DMS153 treated with DMSO at 0.1 percent for 48 hours (cell line): ENCODE measurements around the gene ALDH1A1.

ENCODE experiments used
- DNase-seq: peaks from one replicate; lab custom pipeline; 2025; ENCODE audit not compliant: unreplicated experiment; lab: John Stamatoyannopoulos, UW

ALDH1A1 gene

DNA sequence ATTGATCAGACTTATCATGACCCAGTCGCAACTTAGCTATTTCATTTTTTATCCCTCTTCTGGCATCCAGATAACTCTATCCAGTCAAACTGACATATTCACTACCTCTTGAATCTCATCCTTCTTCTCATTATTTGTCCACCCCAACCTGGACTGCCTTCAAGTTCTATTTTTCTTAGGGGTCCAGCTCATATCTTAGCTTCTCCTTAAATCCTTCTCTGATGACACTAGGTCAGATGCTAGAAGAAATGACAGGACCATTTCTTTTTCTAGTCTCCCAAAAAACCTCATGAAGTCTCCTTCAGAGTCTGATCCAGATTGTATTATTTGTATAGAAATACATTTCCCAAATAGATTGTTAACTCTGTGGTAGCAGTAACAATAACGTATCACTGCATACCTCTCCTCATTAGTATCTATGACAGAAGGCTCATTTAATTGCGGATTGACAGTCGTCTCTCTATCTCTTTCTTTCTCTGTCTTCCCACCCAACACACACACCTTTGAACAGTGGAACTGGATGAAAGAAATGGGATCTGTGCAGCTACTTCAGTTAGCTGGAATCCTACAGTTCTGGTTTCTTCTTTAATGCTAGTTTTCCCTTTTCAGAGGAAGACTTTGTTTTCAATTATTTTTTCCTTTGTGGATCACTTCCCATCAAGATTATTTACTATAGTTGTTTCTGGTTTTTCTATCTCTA is 33.5 kb downstream of the ALDH1A1 start:
- no peak for DNase-seq

DNA sequence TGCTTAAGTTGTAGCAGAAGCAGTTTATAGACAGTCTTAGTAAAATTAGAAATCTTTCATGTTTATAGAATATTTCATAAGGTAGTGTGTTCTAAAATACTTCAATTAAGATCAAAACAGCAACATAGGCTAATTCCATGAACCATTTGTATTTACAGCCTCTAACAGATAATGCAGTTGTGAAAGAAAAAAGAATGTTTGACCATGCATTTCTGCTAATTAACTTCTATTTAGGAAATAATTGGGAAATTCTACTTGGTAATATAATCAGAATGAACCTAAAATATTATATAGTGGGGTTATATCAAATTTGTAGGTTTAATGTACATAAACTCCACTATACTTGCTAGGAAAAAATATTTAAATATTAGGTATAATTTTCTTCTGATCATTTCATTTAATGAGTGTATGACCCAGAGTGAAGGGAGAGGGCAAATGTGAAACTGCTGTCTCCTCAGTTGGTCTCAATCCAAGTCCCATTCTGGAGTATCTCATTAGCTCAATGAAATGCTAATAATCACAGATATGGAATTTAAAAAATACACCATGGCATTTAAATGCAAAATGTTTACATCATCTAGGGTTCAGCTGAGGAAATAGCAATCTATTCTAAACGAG is 34.9 kb downstream of the ALDH1A1 start:
- no peak for DNase-seq

DNA sequence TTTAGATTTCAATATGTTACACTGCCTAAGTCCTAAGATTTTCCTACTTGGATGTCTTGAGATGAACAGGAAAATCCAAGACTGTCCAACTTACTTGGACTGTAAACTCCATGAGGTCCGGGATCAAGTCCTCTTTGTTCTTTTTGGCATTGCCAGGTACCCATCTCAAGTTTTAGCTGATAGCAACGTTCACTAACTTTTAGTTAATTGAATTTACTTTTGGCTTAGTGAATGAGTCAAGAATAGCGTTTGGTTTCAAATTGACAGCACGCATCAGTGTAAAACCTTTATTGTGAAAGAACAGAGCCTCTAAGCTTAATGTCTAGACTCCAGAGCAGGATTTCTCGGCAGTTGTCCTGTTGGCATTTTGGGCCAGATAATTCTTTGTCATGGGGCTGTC is 37.2 kb downstream of the ALDH1A1 start:
- no peak for DNase-seq

DNA sequence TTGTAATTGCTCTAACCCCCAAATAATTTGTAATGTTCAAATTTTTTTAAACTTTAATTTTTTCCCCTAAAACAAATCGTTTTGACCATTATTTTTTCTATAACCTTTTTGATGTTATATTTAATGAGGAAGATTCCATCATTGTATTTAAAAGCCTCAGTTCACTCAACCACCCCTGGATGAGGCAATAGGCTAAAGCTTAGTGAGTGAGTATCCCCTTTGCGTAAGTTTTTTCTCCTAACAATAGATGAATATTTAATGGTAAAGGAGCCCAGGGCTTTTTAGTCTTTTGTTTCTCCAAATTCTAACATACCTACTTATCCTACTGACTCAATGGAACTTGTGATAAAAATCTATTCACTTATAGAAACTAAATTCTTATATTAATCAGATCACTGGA is 38.1 kb downstream of the ALDH1A1 start:
- DNase-seq: no peak

DNA sequence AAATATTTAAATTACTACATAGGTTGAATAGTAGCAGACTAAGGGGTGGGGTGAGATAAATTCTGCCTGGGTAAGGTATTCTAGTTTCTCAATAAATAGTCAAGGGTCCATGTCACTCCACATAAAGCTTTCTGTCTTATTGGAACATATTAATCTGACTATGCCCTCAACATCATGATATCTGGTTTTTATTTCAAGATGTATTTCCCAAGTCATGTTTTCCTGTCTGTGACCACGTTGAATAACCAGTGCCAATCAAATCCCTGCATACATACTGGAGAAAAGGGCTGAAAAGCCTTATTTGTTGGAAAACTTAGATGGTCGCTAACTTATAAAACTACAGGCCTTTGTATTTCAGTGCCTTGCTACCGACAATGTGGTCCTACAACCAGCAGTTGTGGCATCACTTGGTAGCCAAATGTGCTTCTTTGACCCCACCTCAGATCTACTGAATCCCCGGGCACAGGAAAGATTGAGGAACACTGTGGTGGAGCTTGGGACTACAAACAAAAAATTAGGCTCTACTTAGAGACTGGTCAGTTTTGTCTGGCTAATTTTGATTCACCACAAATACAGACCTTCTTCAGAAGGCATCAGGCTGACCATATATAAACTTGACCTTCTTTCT is 39.4 kb downstream of the ALDH1A1 start:
- DNase-seq: no peak

DNA sequence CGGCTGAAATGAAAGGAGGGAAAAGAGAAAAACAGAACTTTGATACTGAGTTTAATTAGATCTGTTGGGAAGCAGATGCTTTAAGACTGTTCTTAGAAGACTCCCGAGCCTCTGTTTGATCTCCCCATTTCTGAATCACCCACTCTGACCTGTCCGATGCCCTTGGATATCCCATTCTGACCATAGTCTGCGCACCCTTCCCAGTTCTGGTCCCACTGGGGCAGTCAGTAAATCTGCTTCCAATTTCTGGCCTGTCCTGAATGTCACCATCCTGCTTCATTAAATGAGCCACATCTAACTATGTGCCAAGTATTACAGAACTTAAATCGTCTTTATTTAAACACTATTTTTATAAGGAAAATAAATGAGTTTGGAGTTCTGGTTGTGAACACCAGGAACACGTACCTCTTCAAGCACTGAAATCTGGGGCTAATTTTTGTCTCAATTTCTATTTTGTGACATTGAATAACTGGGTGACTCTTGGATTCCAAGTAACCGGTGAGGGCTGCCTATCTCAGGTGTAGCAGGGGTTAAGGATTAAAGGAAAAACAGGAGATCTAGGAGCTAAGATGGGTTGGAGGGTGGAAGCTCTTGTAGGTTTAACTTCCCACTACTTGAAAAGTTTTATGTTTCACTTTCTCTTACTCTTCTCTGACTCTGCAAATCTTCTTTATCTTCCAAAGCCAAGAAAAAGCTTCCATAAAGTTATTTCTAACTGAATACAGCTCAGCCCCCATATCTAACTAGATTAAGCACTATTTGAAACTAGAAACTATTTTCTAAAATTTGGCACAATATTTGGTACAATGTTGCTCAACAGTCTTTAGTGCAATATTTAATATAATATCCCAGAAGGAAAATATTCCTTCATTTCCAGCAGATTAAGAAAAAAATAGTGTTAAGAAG is 40.1 kb downstream of the ALDH1A1 start:
- DNase-seq: no peak

DNA sequence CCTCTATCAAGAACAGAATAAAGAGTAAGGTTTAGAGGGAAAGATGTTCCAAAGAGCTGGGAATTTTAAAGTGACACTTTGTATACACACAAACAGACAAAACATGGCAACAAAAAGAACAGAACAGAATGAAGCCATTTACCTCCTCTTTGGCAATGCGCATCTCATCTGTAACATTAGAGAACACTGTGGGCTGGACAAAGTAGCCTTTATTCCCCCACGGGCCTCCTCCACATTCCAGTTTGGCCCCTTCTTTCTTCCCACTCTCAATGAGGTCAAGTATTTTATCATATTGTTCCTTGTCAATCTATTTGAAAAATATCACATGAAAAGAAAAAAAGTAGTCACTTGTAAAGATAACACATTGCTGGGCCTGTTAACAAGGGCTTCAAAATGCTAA is 41.0 kb downstream of the ALDH1A1 start:
- DNase-seq: no peak

DNA sequence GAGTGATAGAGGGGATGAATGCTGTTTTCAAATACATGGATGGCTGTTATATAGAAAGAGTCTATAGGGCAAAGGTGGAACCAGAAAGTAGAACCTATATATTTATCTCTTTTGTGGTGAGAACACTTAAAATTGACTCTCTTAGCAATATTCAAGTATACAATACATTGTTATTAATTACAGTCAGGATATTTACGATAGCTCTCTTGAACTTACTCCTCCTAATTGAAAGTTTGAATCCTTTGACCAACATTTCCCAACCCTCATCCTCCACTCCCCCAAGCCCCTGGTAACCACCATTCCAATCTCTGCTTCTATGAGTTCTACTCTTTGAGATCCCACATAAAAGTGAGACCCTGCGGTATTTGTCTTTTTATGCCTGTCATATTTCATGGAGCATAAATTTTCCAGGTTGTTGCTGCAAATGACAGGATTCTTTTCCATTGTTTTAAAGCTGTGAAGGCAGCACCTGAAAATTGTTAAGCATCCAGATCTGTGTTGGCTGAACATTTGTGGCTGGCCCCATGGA is 41.5 kb downstream of the ALDH1A1 start:
- DNase-seq: no peak

DNA sequence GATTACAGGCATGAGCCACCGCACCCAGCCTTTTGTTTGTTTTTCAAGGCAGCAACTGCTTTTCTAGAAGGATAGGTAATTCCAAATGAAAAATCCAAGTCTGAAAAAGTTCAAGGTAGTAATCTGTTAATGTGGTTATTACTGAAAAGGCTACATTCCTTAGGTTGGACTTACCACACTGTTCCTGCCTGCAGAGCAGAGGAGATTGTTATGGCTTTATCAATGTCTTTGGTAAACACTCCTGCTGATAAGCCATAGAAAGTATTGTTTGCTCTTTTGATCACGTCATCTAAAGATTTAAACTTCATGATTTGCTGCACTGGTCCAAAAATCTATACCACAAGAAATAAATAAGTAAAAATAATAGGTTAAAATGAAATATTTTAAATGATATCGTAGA is 43.4 kb downstream of the ALDH1A1 start:
- DNase-seq: no peak

DNA sequence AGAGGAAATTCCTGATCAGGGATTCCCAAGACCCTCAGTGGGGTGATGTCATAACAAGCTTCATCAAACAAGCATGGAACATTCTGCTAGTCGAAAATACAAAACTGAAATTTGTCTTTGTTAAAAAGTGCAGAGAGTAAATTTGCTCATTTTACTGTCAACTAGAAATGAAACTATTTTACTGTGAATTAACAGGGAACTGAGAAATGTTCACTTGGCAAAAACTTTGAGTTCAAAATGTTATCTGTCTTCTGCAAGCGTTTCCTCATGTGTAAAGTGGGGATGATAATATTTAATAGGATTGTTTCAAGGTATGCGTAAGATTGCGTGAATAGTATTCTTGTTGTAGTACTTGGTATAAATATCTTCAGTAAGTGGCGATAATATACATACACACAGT is 45.4 kb downstream of the ALDH1A1 start:
- DNase-seq: no peak

DNA sequence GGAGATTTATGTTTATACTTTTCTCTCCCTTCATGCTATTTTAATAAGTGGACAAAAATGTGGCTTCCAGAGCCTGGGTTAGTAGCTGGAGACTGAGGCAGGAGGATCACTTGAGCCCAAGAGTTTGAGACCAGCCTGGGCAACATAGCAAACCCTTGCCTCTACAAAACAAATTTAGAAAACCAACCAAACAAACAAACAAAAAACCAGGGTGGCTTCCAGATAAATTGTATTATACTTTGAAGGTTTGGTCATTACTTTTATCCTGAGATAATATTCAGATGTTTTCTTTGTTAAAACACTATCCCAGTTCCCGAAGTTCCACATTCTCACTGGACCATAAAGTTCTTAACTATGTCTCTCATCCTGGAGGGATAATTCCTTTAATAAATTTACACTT is 46.0 kb downstream of the ALDH1A1 start:
- DNase-seq: no peak

DNA sequence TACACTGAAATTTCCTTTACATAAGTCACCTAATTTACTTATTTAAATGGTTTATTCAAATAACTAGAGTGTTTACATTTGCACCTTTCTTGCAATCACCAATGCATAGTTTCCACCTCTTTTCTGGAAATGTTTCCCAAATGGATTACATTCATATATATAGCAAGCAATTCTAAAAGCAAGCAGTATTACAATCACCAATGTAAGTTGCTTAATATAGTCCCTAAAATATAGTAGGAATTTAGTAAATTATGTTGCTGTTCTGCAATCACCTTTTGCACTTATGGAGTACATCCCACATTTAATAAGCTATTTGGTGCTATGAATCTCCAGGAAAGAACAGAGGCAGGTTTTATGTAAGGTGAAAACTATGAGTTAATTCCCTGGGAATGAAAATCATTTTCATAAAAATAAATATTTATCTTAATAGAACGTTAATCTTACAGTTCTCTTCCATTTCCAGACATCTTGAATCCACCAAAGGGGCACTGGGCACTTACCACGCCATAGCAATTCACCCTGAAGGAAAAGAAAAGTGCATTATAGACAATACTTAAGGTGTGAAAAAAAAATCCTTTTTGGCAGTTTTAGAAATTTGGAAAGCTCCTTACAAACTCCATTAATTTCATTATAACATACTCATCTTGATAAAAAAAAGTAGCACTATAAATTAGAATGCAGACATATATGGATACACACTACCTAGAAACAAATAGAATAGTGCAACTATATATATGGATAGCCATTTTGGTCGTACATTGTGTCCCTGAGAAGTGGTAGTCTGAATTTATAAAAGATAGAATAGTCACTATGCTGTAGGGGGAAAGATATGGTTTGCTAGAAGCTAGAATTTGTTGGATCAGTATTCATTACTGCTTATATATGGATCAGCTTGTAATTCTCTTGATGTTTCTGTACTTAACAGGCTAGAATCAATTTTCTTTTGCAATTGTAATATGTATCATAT is 47.1 kb downstream of the ALDH1A1 start:
- DNase-seq: no peak

DNA sequence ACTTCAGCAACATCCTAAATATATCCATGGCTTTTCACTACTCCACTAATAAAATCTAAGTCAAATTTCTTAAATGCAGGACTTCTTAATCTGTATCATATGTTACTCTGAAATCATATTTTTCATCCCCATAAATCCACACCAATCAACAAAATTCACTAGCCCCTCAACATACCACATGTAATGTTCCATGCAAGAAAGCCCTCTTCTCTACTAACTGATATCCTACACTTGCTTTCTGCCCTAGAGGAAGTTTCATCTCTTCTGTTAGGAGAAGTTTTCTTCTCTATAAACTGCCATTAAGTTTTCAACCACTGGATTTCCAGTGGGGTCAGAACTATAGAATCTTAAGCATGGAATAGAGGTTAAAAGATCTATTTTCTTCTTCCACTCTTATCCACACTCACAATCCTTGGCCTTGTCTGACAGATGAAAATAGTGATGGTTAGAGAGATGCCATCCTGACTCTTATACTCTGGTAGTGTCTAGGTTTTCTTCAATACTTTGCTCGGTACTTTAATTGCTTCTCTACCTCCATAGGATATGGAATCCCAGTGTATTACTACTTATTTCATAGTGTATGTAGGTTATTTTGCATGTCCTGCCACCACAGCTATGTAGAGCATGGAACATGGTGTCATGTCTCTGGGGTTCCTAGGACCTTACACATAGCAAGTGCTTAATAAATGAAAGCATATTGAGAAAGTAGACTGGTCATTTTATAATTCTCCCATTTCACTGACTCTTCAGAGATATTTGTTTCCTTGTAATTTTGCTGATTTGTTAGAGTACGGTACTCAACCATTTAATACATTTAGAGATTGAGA is 48.4 kb downstream of the ALDH1A1 start:
- DNase-seq: no peak

DNA sequence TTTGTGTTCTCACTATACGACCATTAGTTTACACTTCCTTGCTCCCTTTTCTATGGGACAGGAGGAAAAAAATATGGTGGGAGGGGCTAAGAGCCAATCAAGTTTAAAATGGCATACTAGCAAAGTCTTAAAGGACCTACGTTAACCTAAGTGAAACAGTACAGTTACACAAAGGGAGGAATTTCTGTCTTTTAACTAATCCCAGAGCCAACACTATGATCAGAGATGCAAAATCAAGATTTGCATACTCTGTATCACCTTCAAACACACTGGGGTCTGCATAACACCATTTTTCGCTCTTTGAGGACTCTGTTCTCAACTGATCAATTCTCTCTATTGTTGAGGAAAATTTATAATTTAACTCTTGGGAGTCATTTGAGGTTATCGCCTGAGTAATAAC is 49.8 kb downstream of the ALDH1A1 start:
- DNase-seq: no peak

DNA sequence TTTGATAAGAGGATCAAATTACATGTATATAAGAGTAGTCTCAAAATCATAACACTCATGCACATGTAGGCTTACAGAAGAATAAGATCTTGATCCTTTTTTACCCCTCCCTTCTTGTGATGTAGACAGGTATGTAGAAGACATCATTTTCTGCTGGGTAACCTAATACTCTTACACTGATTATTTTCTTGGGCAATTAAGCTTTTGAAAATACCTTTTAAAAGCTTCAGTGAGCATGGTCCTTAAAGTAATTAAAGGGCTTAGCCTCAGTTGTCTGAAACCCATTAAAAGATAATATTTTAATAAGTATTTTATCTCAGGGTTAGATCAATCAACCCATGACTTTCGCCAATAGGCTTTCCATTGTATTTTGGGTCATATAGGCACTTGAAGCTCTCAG is 50.6 kb downstream of the ALDH1A1 start:
- DNase-seq: no peak

DNA sequence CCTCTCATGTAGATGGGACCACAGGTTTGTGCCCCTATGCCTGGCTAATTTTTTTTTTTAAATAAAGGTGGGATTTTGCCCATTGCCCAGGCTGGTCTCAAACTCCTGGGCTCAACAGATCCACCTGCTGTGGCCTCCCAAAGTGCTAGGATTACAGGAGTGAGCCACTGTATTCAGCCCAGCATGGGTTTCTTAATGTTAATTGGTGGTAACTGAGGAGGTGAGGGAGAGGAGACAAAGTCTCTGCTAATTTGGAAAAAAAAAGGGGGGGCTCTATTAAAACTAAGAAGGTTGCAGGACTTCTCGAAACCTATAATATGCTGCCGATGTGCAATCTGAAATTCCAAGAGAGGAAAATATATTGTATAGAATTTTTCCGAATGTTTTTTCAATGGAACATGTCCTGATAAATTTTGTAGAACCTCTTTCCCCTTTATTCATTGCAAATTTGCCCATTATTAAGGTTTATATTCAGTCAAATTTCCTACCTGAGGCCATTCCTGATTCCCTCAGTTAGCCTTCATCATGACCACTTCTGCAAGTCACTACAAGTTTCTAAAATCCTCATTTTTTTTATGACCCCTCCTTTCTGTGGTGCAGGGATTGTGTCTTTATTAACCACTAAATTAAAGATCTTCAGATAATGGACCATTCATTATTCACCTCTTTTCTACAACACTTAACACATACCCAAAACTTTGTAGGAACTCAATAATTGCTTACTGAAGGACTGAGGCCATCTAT is 52.9 kb downstream of the ALDH1A1 start:
- DNase-seq: no peak

DNA sequence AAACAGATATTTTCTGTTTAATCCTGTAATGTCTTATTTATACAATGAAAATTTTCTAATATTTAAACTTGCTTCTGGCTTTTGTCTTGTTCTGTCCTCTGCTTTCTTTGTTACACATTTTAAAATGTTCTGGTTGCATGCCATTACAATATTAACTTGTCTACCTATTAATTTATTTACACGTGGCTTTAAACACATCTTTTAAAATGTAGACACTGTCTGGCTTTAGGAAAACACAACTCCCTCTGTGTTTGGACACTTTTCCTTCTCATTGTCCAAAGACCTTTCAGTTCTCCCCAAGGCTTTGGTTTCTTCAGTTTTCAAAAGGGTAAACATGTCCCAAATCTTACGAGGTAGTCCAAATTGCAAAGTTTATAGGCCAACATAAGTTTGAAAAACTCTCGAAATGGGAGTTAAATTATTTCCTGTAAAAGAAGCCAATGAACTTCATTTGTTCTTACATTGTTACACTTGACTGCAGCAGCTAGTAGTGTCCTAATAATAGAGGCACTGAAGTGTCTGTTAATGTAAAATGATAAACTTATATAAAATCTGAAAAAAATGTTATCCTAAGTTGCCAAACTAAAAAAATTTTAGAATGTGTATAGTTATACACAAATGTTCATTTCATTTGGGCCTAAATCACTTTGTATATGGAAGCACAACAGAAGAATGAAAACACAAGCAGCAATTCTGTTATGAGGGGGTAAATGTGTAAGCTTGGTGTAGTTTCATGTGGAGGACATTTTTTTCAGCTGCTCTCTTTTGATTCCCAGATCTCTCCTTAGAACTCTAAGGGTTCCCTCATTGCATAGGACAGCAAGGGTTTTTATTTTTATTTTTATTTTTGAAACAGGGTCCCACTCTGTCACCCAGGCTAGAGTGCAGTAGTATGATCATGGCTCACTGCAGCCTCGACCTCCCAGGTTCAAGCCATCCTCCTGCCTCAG is 53.8 kb downstream of the ALDH1A1 start:
- DNase-seq: no peak

DNA sequence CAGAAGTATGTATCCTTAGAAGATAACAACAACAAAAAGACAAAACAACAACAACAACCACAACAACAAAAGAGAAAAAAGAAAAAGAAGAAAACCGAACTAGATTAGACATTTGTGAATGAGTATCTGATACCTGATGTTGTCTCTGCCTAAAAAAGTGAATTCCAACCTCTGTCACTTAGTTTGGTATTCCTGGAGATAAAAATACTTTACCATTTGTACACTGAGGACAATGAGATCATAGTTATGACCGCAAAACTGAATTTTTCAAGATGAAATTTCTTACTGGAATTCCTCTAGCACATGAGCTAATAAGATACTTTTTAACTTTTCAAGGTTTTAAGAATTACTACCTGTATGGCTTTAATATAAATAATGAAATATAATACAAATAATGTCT is 54.5 kb downstream of the ALDH1A1 start:
- DNase-seq: no peak
